Measurements from ENCODE around the gene CD8A.

DNA sequence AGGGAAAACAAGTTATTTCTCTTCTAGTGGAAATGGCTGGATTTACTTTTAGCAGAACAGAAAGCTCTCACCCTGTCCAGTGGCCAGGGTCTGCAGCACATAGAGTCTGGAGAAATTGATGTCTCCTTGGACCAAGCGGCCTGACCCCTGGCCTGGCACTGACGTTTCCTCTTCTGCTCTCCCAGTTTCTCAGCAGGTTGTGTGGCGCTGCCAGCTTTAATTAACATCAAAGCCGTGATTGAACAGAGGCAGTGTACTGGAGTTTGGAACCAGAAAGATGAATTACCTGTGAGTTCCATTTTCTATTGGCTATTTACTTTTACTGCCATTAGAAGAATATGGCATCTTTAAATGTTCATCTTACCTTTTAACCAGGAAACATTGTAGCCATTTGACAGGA is 20.9 kb downstream of the CD8A start:
- TF ChIP-seq, protein P1, sequence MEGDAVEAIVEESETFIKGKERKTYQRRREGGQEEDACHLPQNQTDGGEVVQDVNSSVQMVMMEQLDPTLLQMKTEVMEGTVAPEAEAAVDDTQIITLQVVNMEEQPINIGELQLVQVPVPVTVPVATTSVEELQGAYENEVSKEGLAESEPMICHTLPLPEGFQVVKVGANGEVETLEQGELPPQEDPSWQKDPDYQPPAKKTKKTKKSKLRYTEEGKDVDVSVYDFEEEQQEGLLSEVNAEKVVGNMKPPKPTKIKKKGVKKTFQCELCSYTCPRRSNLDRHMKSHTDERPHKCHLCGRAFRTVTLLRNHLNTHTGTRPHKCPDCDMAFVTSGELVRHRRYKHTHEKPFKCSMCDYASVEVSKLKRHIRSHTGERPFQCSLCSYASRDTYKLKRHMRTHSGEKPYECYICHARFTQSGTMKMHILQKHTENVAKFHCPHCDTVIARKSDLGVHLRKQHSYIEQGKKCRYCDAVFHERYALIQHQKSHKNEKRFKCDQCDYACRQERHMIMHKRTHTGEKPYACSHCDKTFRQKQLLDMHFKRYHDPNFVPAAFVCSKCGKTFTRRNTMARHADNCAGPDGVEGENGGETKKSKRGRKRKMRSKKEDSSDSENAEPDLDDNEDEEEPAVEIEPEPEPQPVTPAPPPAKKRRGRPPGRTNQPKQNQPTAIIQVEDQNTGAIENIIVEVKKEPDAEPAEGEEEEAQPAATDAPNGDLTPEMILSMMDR (IDR thresholded peaks at IDR 0.05; ENCODE audit: control extremely low read depth in 1 of 3, insufficient read depth in 1 of 3, low read depth in 1 of 3, low read length in 3 of 3), result no peak
- TF ChIP-seq BACH1 (IDR thresholded peaks at IDR 0.05; ENCODE audit: low read length) (no peak), EZH2 (IDR thresholded peaks at IDR 0.05; ENCODE audit: low read depth, low read length, severe bottlenecking) (no peak), RAD21 (IDR thresholded peaks at IDR 0.05 in 1 of 2, conservative IDR thresholded peaks at IDR 0.05 in 1 of 2; ENCODE audit: low read depth in 2 of 2, low read length in 2 of 2) (no peak), TAF1 (IDR thresholded peaks at IDR 0.05; ENCODE audit: low read depth, low read length) (no peak)
